ENCODE data around the gene TRAK2. TPM values are rescaled to one million over a fixed set of nuclear protein-coding genes. Genes with fewer than 3 reads are reported as not detected.

Gene TRAK2
- total and polyA plus RNA-seq, 2 of the 8 experiments (the other 6 are each of a cell fraction or from before 2014, with no cell fraction given), result 4.5 to 15.7 TPM

GRCh38 chr2:201465524-201465971, 14.3 kb upstream of the TRAK2 start:
- DNase-seq (ENCODE audit: low read depth in 1 of 2, low spot score in 2 of 2) (no peak), FAIRE-seq (no peak)
- no peak overlapping the region for H2AK5ac ChIP-seq (ENCODE audit: low read depth, low read length)
- H3K79me2 ChIP-seq (ENCODE audit: control insufficient read depth in 1 of 2, insufficient read depth in 2 of 2, low read length in 2 of 2), result no peaks in the 10 kb centered on the region
- no peaks in the 10 kb centered on the region for H3K27me3 ChIP-seq (replicated peaks in 1 of 4; ENCODE audit: control insufficient read depth in 3 of 4, extremely low read depth in 1 of 4, insufficient read depth in 3 of 4, low read length in 3 of 4)
- 89% methylated on average over 2 of the region's 2 CpGs; no CpG with 5 or more reads in 1 of the 2 experiments for WGBS, 2 experiments (ENCODE audit: extremely low coverage in 1 of 2, insufficient coverage in 1 of 2, insufficient read length in 1 of 2, insufficient replicate concordance in 2 of 2, low coverage in 1 of 2, low lambda C conversion rate in 2 of 2, missing lambda C conversion rate in 1 of 2)
- no peak overlapping the region for H3K4ac ChIP-seq (replicated peaks; ENCODE audit: insufficient read length, low read depth, low read length)
- no peak overlapping the region for H4K5ac ChIP-seq (ENCODE audit: insufficient read length, low read depth, low read length)
- no peak overlapping the region for H2BK15ac ChIP-seq (ENCODE audit: low read length)
- H2BK120ac ChIP-seq (replicated peaks; ENCODE audit: low read depth, low read length), result no peak overlapping the region
- no peak overlapping the region for H2BK5ac ChIP-seq (ENCODE audit: low read depth, low read length)
- no peaks in the 10 kb centered on the region for H3K23me2 ChIP-seq (ENCODE audit: low read depth, low read length)
- no peak overlapping the region for H3K14ac ChIP-seq (ENCODE audit: insufficient read length)
- H2BK20ac ChIP-seq (ENCODE audit: low read length), result no peak overlapping the region
- no peak overlapping the region for H2AFZ ChIP-seq (ENCODE audit: low read length)
- no peak overlapping the region for H3K18ac ChIP-seq (ENCODE audit: extremely low read depth, low read length)
- no peak overlapping the region for H2BK12ac ChIP-seq (ENCODE audit: low read depth, low read length)
- ChIA-PET CTCF (ENCODE audit: partially characterized antibody) (interaction anchor here (0.6 to 1.3 kb wide), 3 partner anchors 11 to 844 kb away, joined by 3 read pairs; no protein-coding TSS in a partner anchor), POLR2A (ENCODE audit: partially characterized antibody) (interaction anchor here (2.6 kb wide), 1 partner anchor 13 kb away, joined by 9 read pairs; the partner anchor contains the start of genes STRADB and TRAK2)
- no peak overlapping the region for H3K9ac ChIP-seq (replicated peaks in 1 of 4; ENCODE audit: extremely low read depth in 1 of 4, low read depth in 3 of 4, low read length in 3 of 4)
- H3K79me1 ChIP-seq (ENCODE audit: low read depth, low read length), result no peaks in the 10 kb centered on the region
- no peak overlapping the region for H4K8ac ChIP-seq (ENCODE audit: extremely low read depth, insufficient read depth, low read length)
- H4K20me1 ChIP-seq (replicated peaks in 1 of 2; ENCODE audit: control insufficient read depth in 1 of 2, insufficient read depth in 2 of 2, low read length in 2 of 2), result no peaks in the 10 kb centered on the region
- H3K4me1 ChIP-seq (replicated peaks in 1 of 4; ENCODE audit: control insufficient read depth in 3 of 4, insufficient read depth in 4 of 4, low read length in 3 of 4), result peaks cover 0 to 2% (median under 1%) of the 10 kb centered on the region in 4 experiments; a peak in 2 of 7 replicates
- no peak overlapping the region for H4K91ac ChIP-seq (replicated peaks; ENCODE audit: insufficient read length, low read length)
- no peaks in the 10 kb centered on the region for H3K9me3 ChIP-seq (ENCODE audit: insufficient read depth in 2 of 2, low read depth in 1 of 2, low read length in 1 of 2)
- H3K56ac ChIP-seq (replicated peaks; ENCODE audit: insufficient read length, low read depth, low read length), result no peak overlapping the region
- H3K23ac ChIP-seq (ENCODE audit: insufficient read length), result no peak overlapping the region
- no peak for TF ChIP-seq EZH2 (IDR thresholded peaks at IDR 0.05; ENCODE audit: low read depth, low read length, severe bottlenecking)
- no peak for TF ChIP-seq RNF2 (IDR thresholded peaks at IDR 0.05; ENCODE audit: borderline replicate concordance, low read depth, low read length, missing control alignments, poor library complexity, severe bottlenecking)
- no peak for TF ChIP-seq RXRA (IDR thresholded peaks at IDR 0.05; ENCODE audit: insufficient read depth, low read depth, low read length)
- TF ChIP-seq KDM1A (IDR thresholded peaks at IDR 0.05; ENCODE audit: borderline replicate concordance, low read length), result no peak
- no peak for TF ChIP-seq NANOG (IDR thresholded peaks at IDR 0.05; ENCODE audit: insufficient read depth, low read depth, low read length, poor library complexity, severe bottlenecking)
- TF ChIP-seq ATF3 (IDR thresholded peaks at IDR 0.05; ENCODE audit: insufficient read depth, low read depth, low read length), result no peak
- no peak for TF ChIP-seq BRCA1 (IDR thresholded peaks at IDR 0.05; ENCODE audit: low read depth, low read length)
- H3K4me3 ChIP-seq (ENCODE audit: extremely low read depth in 1 of 4, insufficient read depth in 2 of 4, low read depth in 3 of 4, low read length in 4 of 4), result no peak overlapping the region
- H3K27ac ChIP-seq (ENCODE audit: low read depth, low read length), result no peak overlapping the region
- H3K4me2 ChIP-seq (ENCODE audit: insufficient read depth in 1 of 2, low read depth in 2 of 2, low read length in 2 of 2), result no peak overlapping the region
- no peaks in the 10 kb centered on the region for H3K36me3 ChIP-seq (ENCODE audit: control insufficient read depth in 2 of 4, insufficient read depth in 4 of 4, low read length in 3 of 4)

All from H1 (cell line).